Measurements from ENCODE around the gene AZI2. TPM values are rescaled to one million over a fixed set of nuclear protein-coding genes. Genes with fewer than 3 reads are reported as not detected.

The AZI2 gene
- total and polyA plus RNA-seq, 10 of the 15 experiments (the other 5 are each of a cell fraction or from before 2014, with no cell fraction given) = 19.9 to 91.7 (median 35.5) TPM

- no peak for FAIRE-seq
Measured at GRCh38 chr3:28337230-28337629, 11.4 kb downstream of the AZI2 start.

More at GRCh38 chr3:28337230-28337629, 11.4 kb downstream of the AZI2 start:
- Histone ChIP-seq H3K9ac (ENCODE audit: control insufficient read depth, insufficient read depth, low read length) (no peak overlapping the region), H3K9me3 (replicated peaks; ENCODE audit: control insufficient read depth, insufficient read depth, low read length) (no peaks in the 10 kb centered on the region), H4K20me1 (ENCODE audit: control insufficient read depth, insufficient read depth) (no peaks in the 10 kb centered on the region), H3K27me3 (replicated peaks in 1 of 2; ENCODE audit: control insufficient read depth in 2 of 2, insufficient read depth in 2 of 2, low read length in 1 of 2) (no peaks in the 10 kb centered on the region), H3K36me3 (ENCODE audit: control insufficient read depth in 2 of 2, insufficient read depth in 2 of 2, low read length in 1 of 2) (peaks cover 0 to 4% of the 10 kb centered on the region in 2 experiments; a peak in 2 of 4 replicates), H3K4me1 (ENCODE audit: control insufficient read depth, insufficient read depth, low read length) (no peaks in the 10 kb centered on the region), H3K27ac (ENCODE audit: control insufficient read depth, insufficient read depth) (no peak overlapping the region), H3K4me2 (ENCODE audit: control insufficient read depth, insufficient read depth) (no peak overlapping the region), H3K79me2 (ENCODE audit: control insufficient read depth, insufficient read depth, low read length) (peaks cover 3% of the 10 kb centered on the region), H2AFZ (ENCODE audit: control insufficient read depth, low read depth, low read length) (no peak overlapping the region), H3K4me3 (no peak overlapping the region)
- BruUV-seq (replicated peaks) = no TSS peak
- DNase-seq (ENCODE audit: low read depth, low spot score) (no peak), ATAC-seq (no peak)
- ChIA-PET POLR2A (interaction anchor here (0.5 kb wide), 1 partner anchor 325 kb away, joined by 4 read pairs; no protein-coding TSS in a partner anchor), RAD21 (ENCODE audit: unreplicated experiment) (interaction anchor here (1.3 to 3.1 kb wide), 3 partner anchors 9 to 625 kb away, joined by 4 to 26 read pairs (median 4); no protein-coding TSS in a partner anchor), CTCF (interaction anchor here (1.3 to 8.0 kb wide), 8 partner anchors 10 to 870 kb away, joined by 3 to 60 read pairs (median 6); partner anchors contain the start of genes AZI2 and ZCWPW2), SMC1A (ENCODE audit: uncharacterized antibody, unreplicated experiment) (interaction anchor here (1.2 to 3.1 kb wide), 8 partner anchors 9 to 629 kb away, joined by 3 to 21 read pairs (median 6); no protein-coding TSS in a partner anchor)
- TF ChIP-seq SIX5 (IDR thresholded peaks at IDR 0.05; ENCODE audit: low read depth, low read length, severe bottlenecking) = no peak
- TF ChIP-seq RUNX3 (IDR thresholded peaks at IDR 0.05; ENCODE audit: low read length) = no peak
- TF ChIP-seq BMI1 (IDR thresholded peaks at IDR 0.05; ENCODE audit: borderline replicate concordance) = no peak
- TF ChIP-seq SMAD1 (IDR thresholded peaks at IDR 0.05; ENCODE audit: low read depth, partially characterized antibody) = no peak
- no peak for TF ChIP-seq YBX1 (IDR thresholded peaks at IDR 0.05)
- TF ChIP-seq CUX1 (IDR thresholded peaks at IDR 0.05; ENCODE audit: insufficient replicate concordance, low read depth, low read length) = no peak
- no peak for TF ChIP-seq HSF1 (IDR thresholded peaks at IDR 0.05; ENCODE audit: low read depth, low read length)
- in situ Hi-C loops (cut with MboI) = loop anchor here (10.0 to 25.0 kb wide), 2 partner anchors 1022 to 1200 kb away; no protein-coding TSS in a partner anchor
- intact Hi-C loops (cut with micrococcal nuclease; ENCODE audit: unreplicated experiment) = no loop called here

Data from GM12878 (cell line).